ENCODE data around the gene DLG2. TPM values are rescaled to one million over a fixed set of nuclear protein-coding genes. Genes with fewer than 3 reads are reported as not detected.

DLG2 gene
- total RNA-seq, 4 donors from 2014 or later: 7.3 to 14.1 (median 11.1) TPM

GRCh38 chr11:84963240-84963639 lies 663.9 kb downstream of the DLG2 start:
- DNase-seq (ENCODE audit: extremely low spot score): no peak
- TF ChIP-seq EP300 (IDR thresholded peaks at IDR 0.05): no peak
- no peak for TF ChIP-seq POLR2AphosphoS5 (IDR thresholded peaks at IDR 0.05)
- TF ChIP-seq CTCF (IDR thresholded peaks at IDR 0.05): no peak
- TF ChIP-seq POLR2A (IDR thresholded peaks at IDR 0.05; ENCODE audit: low read depth): no peak
- no peaks in the 10 kb centered on the region for H3K27me3 ChIP-seq
- no peak overlapping the region for H3K4me3 ChIP-seq
- intact Hi-C loops (cut with DNase I): no loop called here
- H3K36me3 ChIP-seq: no peaks in the 10 kb centered on the region
- WGBS: 75% methylated on average over 1 of the region's 1 CpG
- no peaks in the 10 kb centered on the region for H3K4me1 ChIP-seq
- no peak overlapping the region for H3K27ac ChIP-seq (replicated peaks in 1 of 4)
- no peaks in the 10 kb centered on the region for H3K9me3 ChIP-seq

- Histone ChIP-seq H3K27me3 (no peaks in the 10 kb centered on the region), H3K4me3 (no peak overlapping the region), H3K9me3 (no peaks in the 10 kb centered on the region), H3K4me1 (no peaks in the 10 kb centered on the region), H3K27ac (replicated peaks in 1 of 4) (no peak overlapping the region), H3K36me3 (no peaks in the 10 kb centered on the region)
- TF ChIP-seq EP300 (IDR thresholded peaks at IDR 0.05): no peak
- no peak for TF ChIP-seq POLR2AphosphoS5 (IDR thresholded peaks at IDR 0.05)
- no peak for TF ChIP-seq CTCF (IDR thresholded peaks at IDR 0.05)
- TF ChIP-seq POLR2A (IDR thresholded peaks at IDR 0.05; ENCODE audit: low read depth): no peak
- no peak for DNase-seq (ENCODE audit: extremely low spot score)
- 86% methylated on average over 5 of the region's 5 CpGs for WGBS
- intact Hi-C loops (cut with DNase I): no loop called here
These were observed 665.1 kb downstream of the DLG2 start for GRCh38 chr11:84962018-84962417.

- H3K27ac ChIP-seq (replicated peaks in 1 of 4): no peak overlapping the region
- no peak overlapping the region for H3K4me3 ChIP-seq
- DNase-seq (ENCODE audit: extremely low spot score): no peak
- H3K9me3 ChIP-seq: no peaks in the 10 kb centered on the region
- intact Hi-C loops (cut with DNase I): no loop called here
- no peaks in the 10 kb centered on the region for H3K36me3 ChIP-seq
- H3K27me3 ChIP-seq: no peaks in the 10 kb centered on the region
- no peaks in the 10 kb centered on the region for H3K4me1 ChIP-seq
- TF ChIP-seq POLR2AphosphoS5 (IDR thresholded peaks at IDR 0.05) (no peak), POLR2A (IDR thresholded peaks at IDR 0.05; ENCODE audit: low read depth) (no peak), EP300 (IDR thresholded peaks at IDR 0.05) (no peak), CTCF (IDR thresholded peaks at IDR 0.05) (no peak)
- 58% methylated on average over 2 of the region's 2 CpGs for WGBS
These were observed 668.8 kb downstream of the DLG2 start for GRCh38 chr11:84958295-84958694.

- Histone ChIP-seq H3K9me3 (no peaks in the 10 kb centered on the region), H3K27ac (replicated peaks in 1 of 4) (no peak overlapping the region), H3K27me3 (no peaks in the 10 kb centered on the region), H3K4me1 (no peaks in the 10 kb centered on the region), H3K4me3 (no peak overlapping the region), H3K36me3 (no peaks in the 10 kb centered on the region)
- intact Hi-C loops (cut with DNase I): no loop called here
- TF ChIP-seq CTCF (IDR thresholded peaks at IDR 0.05) (no peak), POLR2AphosphoS5 (IDR thresholded peaks at IDR 0.05) (no peak), POLR2A (IDR thresholded peaks at IDR 0.05; ENCODE audit: low read depth) (no peak), EP300 (IDR thresholded peaks at IDR 0.05) (no peak)
- 82% methylated on average over 4 of the region's 4 CpGs for WGBS
- DNase-seq (ENCODE audit: extremely low spot score): no peak
These were observed 676.4 kb downstream of the DLG2 start for GRCh38 chr11:84950569-84951270.
